IMR-90 (cell line): Measurements from ENCODE around the gene NTN4. TPM values are rescaled to one million over a fixed set of nuclear protein-coding genes. Genes with fewer than 3 reads are reported as not detected.

Source experiments
- ATAC-seq: fragments of 200-7000 bp; cut with Tn5 transposase; 2 replicates; pipeline ENCODE4 v1.9.1; 2020; ENCODE audit warnings: low read depth, mild to moderate bottlenecking, moderate library complexity
- BruUV-seq: library from RNA; stranded (reverse); fragments of 400-500 nt; replicated peaks from 2 replicates; lab custom pipeline; 2021; lab: Mats Ljungman, UMichigan
- CTCF ChIA-PET: fragments of 300-600 bp; formaldehyde crosslinking; extraction: SDS; loops from one replicate; lab custom pipeline; 2021; ENCODE audit warnings: antibody characterized with exemption; lab: Yijun Ruan, JAX
- POLR2A ChIA-PET: fragments of 300-600 bp; sonication (Branson Sonifier 250); formaldehyde crosslinking; loops from one replicate; lab custom pipeline; 2022; ENCODE audit warnings: antibody characterized with exemption; ENCODE audit not compliant: unreplicated experiment; lab: Charles Lee
- DNase-seq: peaks from one replicate; pipeline ENCODE4 v3.0.0; 2013
- H2AFZ ChIP-seq: replicated peaks from 2 replicates; pipeline ENCODE3; 2013; ENCODE audit warnings: low read length, mild to moderate bottlenecking; ENCODE audit not compliant: poor library complexity
- H2AK5ac ChIP-seq: 2 replicates; pipeline ENCODE4 v1.6.1; 2013; ENCODE audit warnings: low read depth, low read length, inconsistent platforms
- H2AK9ac ChIP-seq: replicated peaks from 2 replicates; pipeline ENCODE3; 2013; ENCODE audit warnings: mild to moderate bottlenecking, low read depth, low read length, moderate library complexity; ENCODE audit not compliant: poor library complexity
- H2BK120ac ChIP-seq: 2 replicates; pipeline ENCODE4 v1.6.1; 2013; ENCODE audit warnings: low read depth, low read length, inconsistent platforms
- H2BK15ac ChIP-seq: 3 replicates; pipeline ENCODE4 v1.6.1; 2013; ENCODE audit warnings: low read depth, low read length, inconsistent platforms
- H2BK20ac ChIP-seq: 2 replicates; pipeline ENCODE4 v1.6.1; 2013; ENCODE audit warnings: low read depth, mild to moderate bottlenecking, inconsistent platforms, low read length, moderate library complexity
- H2BK5ac ChIP-seq: 2 replicates; pipeline ENCODE4 v1.6.1; 2013; ENCODE audit warnings: mild to moderate bottlenecking, low read depth, low read length, inconsistent platforms; ENCODE audit not compliant: poor library complexity, severe bottlenecking
- H3K14ac ChIP-seq: replicated peaks from 2 replicates; pipeline ENCODE4 v1.6.1; 2013; ENCODE audit warnings: low read depth, low read length, inconsistent platforms
- H3K18ac ChIP-seq: 2 replicates; pipeline ENCODE4 v1.6.1; 2013; ENCODE audit warnings: low read depth, low read length, control low read depth
- H3K23ac ChIP-seq: 2 replicates; pipeline ENCODE4 v1.6.1; 2013; ENCODE audit warnings: low read depth, low read length, inconsistent platforms
- H3K27ac ChIP-seq: 2 replicates; pipeline ENCODE4 v1.5.1; 2013; ENCODE audit warnings: mild to moderate bottlenecking, control low read depth, low read length; ENCODE audit not compliant: insufficient read depth
- H3K27me3 ChIP-seq: 2 replicates; pipeline ENCODE4 v1.6.1; 2013; ENCODE audit warnings: low read length; ENCODE audit not compliant: control insufficient read depth, insufficient read depth
- H3K36me3 ChIP-seq: 2 replicates; pipeline ENCODE4 v1.6.1; 2013; ENCODE audit warnings: low read length, mixed read lengths; ENCODE audit not compliant: control insufficient read depth, insufficient read depth
- H3K4ac ChIP-seq: 2 replicates; pipeline ENCODE4 v1.6.1; 2013; ENCODE audit warnings: low read depth, low read length, inconsistent platforms
- H3K4me1 ChIP-seq: 2 replicates; pipeline ENCODE4 v1.6.1; 2013; ENCODE audit warnings: low read length, mixed read lengths; ENCODE audit not compliant: control insufficient read depth, insufficient read depth
- H3K4me2 ChIP-seq: 2 replicates; pipeline ENCODE4 v1.6.1; 2013; ENCODE audit warnings: low read depth, mild to moderate bottlenecking, control low read depth, low read length, moderate library complexity
- H3K4me3 ChIP-seq: 2 replicates; pipeline ENCODE4 v1.5.1; 2013; ENCODE audit warnings: low read depth, mild to moderate bottlenecking, control low read depth, low read length, moderate library complexity; ENCODE audit not compliant: insufficient read depth
- H3K56ac ChIP-seq: 2 replicates; pipeline ENCODE4 v1.6.1; 2013; ENCODE audit warnings: low read length, inconsistent platforms; ENCODE audit not compliant: insufficient read depth; ENCODE audit errors: extremely low read depth
- H3K79me1 ChIP-seq, 2 experiments: 2 replicates each; pipeline ENCODE4 v1.6.1; 2013; ENCODE audit warnings: low read length in 2 of 2, inconsistent platforms in 1 of 2, low read depth in 1 of 2
- H3K9ac ChIP-seq: 2 replicates; pipeline ENCODE4 v1.6.1; 2013; ENCODE audit warnings: low read depth, low read length, control low read depth
- H3K9me1 ChIP-seq: 2 replicates; pipeline ENCODE4 v1.6.1; 2013; ENCODE audit warnings: low read length, inconsistent platforms; ENCODE audit not compliant: insufficient read depth
- H3K9me3 ChIP-seq: 2 replicates; pipeline ENCODE4 v1.6.1; 2013; ENCODE audit warnings: low read length; ENCODE audit not compliant: control insufficient read depth, insufficient read depth
- H4K20me1 ChIP-seq: 2 replicates; pipeline ENCODE4 v1.6.1; 2013; ENCODE audit warnings: low read length, inconsistent platforms; ENCODE audit not compliant: insufficient read depth
- H4K5ac ChIP-seq: 2 replicates; pipeline ENCODE4 v1.6.1; 2013; ENCODE audit warnings: mild to moderate bottlenecking, low read depth, low read length, control low read depth
- H4K8ac ChIP-seq, 2 experiments: 2 replicates each; pipeline ENCODE4 v1.6.1; 2013; ENCODE audit warnings: low read depth in 2 of 2, low read length in 2 of 2, control low read depth in 1 of 2, inconsistent platforms in 1 of 2
- H4K91ac ChIP-seq: 2 replicates; pipeline ENCODE4 v1.6.1; 2013; ENCODE audit warnings: low read depth, low read length, inconsistent platforms; ENCODE audit not compliant: insufficient read depth
- BHLHE40 ChIP-seq: fragments of 150-350 bp; IDR thresholded peaks from 2 replicates; pipeline ENCODE4 v1.6.1; 2016; ENCODE audit warnings: mild to moderate bottlenecking, low read depth, low read length
- CEBPB ChIP-seq: IDR thresholded peaks from 2 replicates; pipeline ENCODE4 v1.6.1; 2012; ENCODE audit warnings: low read depth, low read length, improper control_type of control experiment
- CHD1 ChIP-seq: IDR thresholded peaks from 2 replicates; pipeline ENCODE4 v1.6.1; 2012; ENCODE audit warnings: low read depth, low read length, improper control_type of control experiment
- ELK1 ChIP-seq: fragments of 150-350 bp; IDR thresholded peaks from 2 replicates; pipeline ENCODE4 v1.6.1; 2016; ENCODE audit warnings: low read depth, mild to moderate bottlenecking, low read length, moderate library complexity, borderline replicate concordance
- FOS ChIP-seq: fragments of 150-350 bp; IDR thresholded peaks from 2 replicates; pipeline ENCODE4 v1.6.1; 2016; ENCODE audit warnings: low read depth, low read length
- MAFK ChIP-seq: IDR thresholded peaks from 2 replicates; pipeline ENCODE4 v1.6.1; 2012; ENCODE audit warnings: low read depth, low read length, improper control_type of control experiment
- MAZ ChIP-seq: IDR thresholded peaks from 2 replicates; pipeline ENCODE4 v1.6.1; 2012; ENCODE audit warnings: low read depth, mild to moderate bottlenecking, low read length, improper control_type of control experiment, moderate library complexity, borderline replicate concordance
- MXI1 ChIP-seq: IDR thresholded peaks from 2 replicates; pipeline ENCODE4 v1.6.1; 2012; ENCODE audit warnings: low read depth, mild to moderate bottlenecking, low read length, moderate library complexity, borderline replicate concordance
- NFE2L2 ChIP-seq: fragments of 150-350 bp; IDR thresholded peaks from 2 replicates; pipeline ENCODE4 v1.6.1; 2016; ENCODE audit warnings: low read depth, mild to moderate bottlenecking, low read length
- POLR2A ChIP-seq: IDR thresholded peaks from 2 replicates; pipeline ENCODE4 v1.6.1; 2012; ENCODE audit warnings: mild to moderate bottlenecking, low read depth, low read length
- RAD21 ChIP-seq: IDR thresholded peaks from 2 replicates; pipeline ENCODE4 v1.6.1; 2012; ENCODE audit warnings: low read length, improper control_type of control experiment
- RCOR1 ChIP-seq: IDR thresholded peaks from 2 replicates; pipeline ENCODE4 v1.6.1; 2012; ENCODE audit warnings: mild to moderate bottlenecking, low read length, improper control_type of control experiment; ENCODE audit not compliant: insufficient replicate concordance
- RFX5 ChIP-seq: IDR thresholded peaks from 2 replicates; pipeline ENCODE4 v1.8.0; 2012; ENCODE audit warnings: low read depth, mild to moderate bottlenecking, low read length, moderate library complexity
- SMC3 ChIP-seq: fragments of 150-350 bp; IDR thresholded peaks from 2 replicates; pipeline ENCODE4 v1.6.1; 2016; ENCODE audit warnings: low read depth, mild to moderate bottlenecking, antibody characterized with exemption, low read length, moderate library complexity
- USF2 ChIP-seq: fragments of 150-350 bp; IDR thresholded peaks from 2 replicates; pipeline ENCODE4 v1.6.1; 2017; ENCODE audit warnings: mild to moderate bottlenecking, antibody characterized with exemption, low read length, low read depth
- WGBS, 2 experiments: methylation state at CpG; one replicate each; pipeline versions ENCODE4 v1.1.5 to v1.1.7; 2013; ENCODE audit warnings: missing lambda C conversion rate in 2 of 2; ENCODE audit not compliant: insufficient read length in 1 of 2; ENCODE audit errors: extremely low coverage in 2 of 2; 5-methylcytosine and 5-hydroxymethylcytosine counted together
- dilution Hi-C: fragments of 300-500 bp; cut with HindIII; formaldehyde crosslinking; loops from one replicate; pipeline ENCODE4 v1.14.3; 2018; ENCODE audit warnings: low sequenced_read_pairs; ENCODE audit not compliant: unreplicated experiment
- in situ Hi-C: fragments of 300-500 bp; cut with MboI; formaldehyde crosslinking; loops from 3 replicates; pipeline ENCODE4 v1.14.3; 2019; ENCODE audit warnings: low sequenced_read_pairs, inconsistent platforms, mixed read lengths
- intact Hi-C: fragments of 100-400 bp; cut with micrococcal nuclease; formaldehyde crosslinking; loops from 2 replicates; pipeline ENCODE4 v1.10.0; 2022
- polyA plus RNA-seq, 3 experiments: library from polyadenylated mRNA; depleted of rRNA; stranded (reverse); fragments of >200 nt; gene quantifications; 2 replicates each; pipeline ENCODE4 v1.2.3, GENCODE V29; 2012; ENCODE audit warnings: low replicate concordance in 1 of 3
- total RNA-seq: library from RNA; depleted of rRNA; stranded (reverse); fragments of >200 nt; gene quantifications from 2 replicates; pipeline ENCODE4 v1.2.3, GENCODE V29; 2012
- TF ChIP-seq, protein P1 (sequence below): conservative IDR thresholded peaks from 2 replicates; pipeline ENCODE4 v1.5.1; 2012; ENCODE audit warnings: mild to moderate bottlenecking, low read depth, low read length, improper control_type of control experiment

The NTN4 gene
- total and polyA plus RNA-seq, 2 of the 4 experiments (the other 2 are of a cell fraction): 54.6 to 56.6 TPM

GRCh38 chr12:95784915-95785314, 5.6 kb downstream of the NTN4 start:
- CTCF ChIA-PET: no interaction called here
- H2AK5ac ChIP-seq: no peak overlapping the region
- peaks cover 25% of the 10 kb centered on the region for H3K36me3 ChIP-seq
- H4K5ac ChIP-seq: no peak overlapping the region
- H4K20me1 ChIP-seq: peaks cover 19% of the 10 kb centered on the region; the same call in 1 of the 2 replicates
- peaks cover 10% of the 10 kb centered on the region for H3K9me1 ChIP-seq
- in situ Hi-C loops: no loop called here
- no peak overlapping the region for H2BK20ac ChIP-seq
- H3K14ac ChIP-seq: no peak overlapping the region
- H3K23ac ChIP-seq: no peak overlapping the region
- peaks cover 16% of the 10 kb centered on the region for H3K4me1 ChIP-seq
- no peaks in the 10 kb centered on the region for H3K27me3 ChIP-seq
- no peak for TF ChIP-seq CEBPB
- no peak for TF ChIP-seq MAZ
- TF ChIP-seq RFX5: no peak
- no peak for TF ChIP-seq CHD1
- no peak for TF ChIP-seq NFE2L2
- no peak for TF ChIP-seq RAD21
- no peak for TF ChIP-seq FOS
- no peak for TF ChIP-seq MXI1
- no peak for TF ChIP-seq RCOR1
- TF ChIP-seq SMC3: no peak
- no peak for TF ChIP-seq BHLHE40
- no peak for TF ChIP-seq MAFK
- TF ChIP-seq USF2: no peak
- no peak for TF ChIP-seq ELK1
- no peak for TF ChIP-seq POLR2A
- TF ChIP-seq, protein P1, sequence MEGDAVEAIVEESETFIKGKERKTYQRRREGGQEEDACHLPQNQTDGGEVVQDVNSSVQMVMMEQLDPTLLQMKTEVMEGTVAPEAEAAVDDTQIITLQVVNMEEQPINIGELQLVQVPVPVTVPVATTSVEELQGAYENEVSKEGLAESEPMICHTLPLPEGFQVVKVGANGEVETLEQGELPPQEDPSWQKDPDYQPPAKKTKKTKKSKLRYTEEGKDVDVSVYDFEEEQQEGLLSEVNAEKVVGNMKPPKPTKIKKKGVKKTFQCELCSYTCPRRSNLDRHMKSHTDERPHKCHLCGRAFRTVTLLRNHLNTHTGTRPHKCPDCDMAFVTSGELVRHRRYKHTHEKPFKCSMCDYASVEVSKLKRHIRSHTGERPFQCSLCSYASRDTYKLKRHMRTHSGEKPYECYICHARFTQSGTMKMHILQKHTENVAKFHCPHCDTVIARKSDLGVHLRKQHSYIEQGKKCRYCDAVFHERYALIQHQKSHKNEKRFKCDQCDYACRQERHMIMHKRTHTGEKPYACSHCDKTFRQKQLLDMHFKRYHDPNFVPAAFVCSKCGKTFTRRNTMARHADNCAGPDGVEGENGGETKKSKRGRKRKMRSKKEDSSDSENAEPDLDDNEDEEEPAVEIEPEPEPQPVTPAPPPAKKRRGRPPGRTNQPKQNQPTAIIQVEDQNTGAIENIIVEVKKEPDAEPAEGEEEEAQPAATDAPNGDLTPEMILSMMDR: no peak
- no peak overlapping the region for H4K91ac ChIP-seq
- no peak overlapping the region for H2BK120ac ChIP-seq
- POLR2A ChIA-PET: no interaction called here
- H3K9me3 ChIP-seq: 0 out of 2 replicates have a peak, but pooled peaks cover 2% of the 10 kb centered on the region
- ATAC-seq (no peak), DNase-seq (no peak)
- H2AFZ ChIP-seq: no peak overlapping the region
- H3K27ac ChIP-seq: no peak overlapping the region
- H2BK15ac ChIP-seq: no peak overlapping the region
- H2AK9ac ChIP-seq: no peak overlapping the region
- H3K4me3 ChIP-seq: no peak overlapping the region
- no CpG with 5 or more reads among the region's 1 CpG for WGBS, 2 experiments
- no peak overlapping the region for H2BK5ac ChIP-seq
- H3K79me1 ChIP-seq: peaks cover 29 to 54% of the 10 kb centered on the region in 2 experiments
- no TSS peak for BruUV-seq
- H4K8ac ChIP-seq: no peak overlapping the region
- no peak overlapping the region for H3K18ac ChIP-seq
- H3K56ac ChIP-seq: no peak overlapping the region
- intact Hi-C loops: no loop called here
- H3K4ac ChIP-seq: no peak overlapping the region
- H3K4me2 ChIP-seq: peak overlapping the region; percentile 23
- dilution Hi-C loops: no loop called here
- no peak overlapping the region for H3K9ac ChIP-seq
